GM03348 (cell line): ENCODE data around the gene MED26.

Experiments
- DNase-seq: peaks from one replicate; pipeline ENCODE4 v3.0.0; 2012; ENCODE audit warnings: low spot score

Gene MED26

DNA sequence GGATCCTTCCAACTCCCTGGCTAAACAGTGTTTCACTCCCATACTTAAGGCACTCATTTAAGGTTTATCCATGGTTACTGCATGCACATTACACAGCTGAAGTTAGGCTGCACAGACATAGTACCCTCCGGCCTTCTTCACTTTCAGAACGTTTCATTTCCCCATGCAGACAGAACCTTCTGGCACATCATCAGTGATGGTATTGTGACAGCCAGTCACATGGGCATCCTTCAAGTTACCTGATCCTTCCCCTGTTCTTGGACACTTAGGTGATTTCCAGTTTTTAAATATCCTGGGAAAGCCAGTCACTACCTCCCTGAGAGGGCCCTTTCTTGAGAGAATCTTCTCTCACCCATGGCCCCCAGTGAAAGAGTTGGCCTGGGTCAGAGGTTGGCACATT is 22.8 kb upstream of the MED26 start:
- no peak for DNase-seq

DNA sequence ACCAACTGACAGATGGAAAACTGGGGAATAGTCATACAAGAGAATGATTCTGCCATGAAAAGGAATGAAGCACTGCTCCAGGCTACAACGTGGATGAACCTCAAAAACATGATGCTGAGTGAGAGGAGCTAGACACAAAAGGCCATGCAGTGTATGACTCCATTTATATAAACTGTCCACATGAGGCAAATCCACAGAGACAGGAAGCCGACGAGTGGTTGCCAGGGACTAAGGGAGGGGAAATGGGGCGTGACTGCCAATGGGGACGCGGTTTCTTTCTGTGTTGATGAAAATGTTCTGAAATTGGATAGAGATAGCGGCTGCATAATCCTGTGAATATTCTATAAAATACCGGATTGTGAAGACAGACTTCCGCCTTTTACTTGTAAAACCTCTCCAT is 21.7 kb upstream of the MED26 start:
- DNase-seq = no peak

DNA sequence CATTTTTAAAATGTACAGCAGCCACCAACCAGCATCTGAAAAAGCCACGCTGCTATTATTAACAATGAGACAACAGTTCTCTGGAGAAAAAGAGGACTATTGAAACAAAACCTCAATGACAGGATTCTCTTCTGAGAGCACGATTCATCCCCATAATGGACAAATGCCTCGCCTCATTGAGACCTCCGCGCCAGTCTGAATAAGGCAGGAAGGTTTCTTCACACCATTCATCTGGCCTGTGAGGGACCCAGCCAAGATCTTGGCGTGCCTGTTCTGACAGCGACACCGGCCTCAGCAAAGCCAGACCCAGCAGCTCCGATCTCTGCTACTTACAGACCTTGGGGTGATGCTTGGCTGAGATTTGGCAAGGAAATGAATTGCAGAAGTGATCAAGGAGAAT is 17.1 kb upstream of the MED26 start:
- DNase-seq = no peak

DNA sequence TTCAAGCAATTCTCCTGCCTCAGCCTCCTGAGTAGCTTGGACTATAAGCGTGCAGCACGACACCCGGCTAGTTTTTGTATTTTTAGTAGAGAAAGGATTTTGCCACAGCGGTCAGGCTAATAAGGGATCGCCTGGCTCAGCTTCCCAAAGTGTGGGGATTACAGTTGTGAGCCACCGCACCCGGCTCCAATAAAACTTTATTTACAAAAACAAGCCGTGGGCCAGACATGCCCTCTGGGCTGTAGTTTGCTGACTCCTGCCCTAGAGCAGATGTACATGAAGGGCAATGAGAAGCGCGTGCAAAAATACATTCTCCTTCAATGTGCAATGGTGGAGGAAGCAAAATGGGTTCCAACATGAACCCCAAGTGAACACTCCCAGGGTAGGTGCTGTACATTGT is 13.7 kb upstream of the MED26 start:
- DNase-seq = no peak

DNA sequence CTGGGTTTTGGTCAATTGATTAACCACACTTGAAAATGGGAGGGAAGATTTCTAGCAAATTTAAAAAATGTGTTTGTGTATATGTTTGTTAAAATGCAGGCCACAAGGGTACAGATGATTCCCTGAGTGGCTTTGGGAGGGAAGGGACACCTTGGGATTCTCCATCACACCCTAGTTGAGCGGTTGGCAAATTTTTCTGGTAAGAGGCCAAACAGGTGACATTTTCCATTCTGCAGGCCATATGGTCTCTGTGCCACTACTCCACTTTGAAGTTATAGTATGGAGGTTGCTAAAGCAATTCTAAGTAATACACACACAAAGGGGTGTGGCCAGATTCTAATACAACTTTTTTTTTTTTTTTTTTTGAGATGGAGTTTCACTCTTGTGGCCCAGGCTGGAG is 12.9 kb upstream of the MED26 start:
- DNase-seq = no peak

DNA sequence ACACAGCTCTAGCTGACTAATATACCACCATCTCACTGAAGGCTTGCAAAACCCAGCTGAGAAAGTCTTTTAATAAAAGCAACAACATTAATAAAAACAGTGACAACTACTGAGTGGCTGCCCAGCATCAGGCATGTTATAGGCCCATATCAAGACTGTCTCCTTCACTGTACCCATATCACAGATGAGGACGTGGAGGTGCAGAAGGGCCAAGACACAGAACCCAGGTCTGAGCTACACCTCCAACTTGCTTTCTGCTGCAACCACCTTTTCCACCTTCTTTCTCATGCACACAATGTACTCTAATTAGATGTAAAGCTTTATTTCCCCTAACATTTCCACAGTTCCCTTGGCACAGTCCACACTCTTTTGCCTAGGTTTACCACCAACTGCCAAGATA is 10.7 kb upstream of the MED26 start:
- DNase-seq = no peak

DNA sequence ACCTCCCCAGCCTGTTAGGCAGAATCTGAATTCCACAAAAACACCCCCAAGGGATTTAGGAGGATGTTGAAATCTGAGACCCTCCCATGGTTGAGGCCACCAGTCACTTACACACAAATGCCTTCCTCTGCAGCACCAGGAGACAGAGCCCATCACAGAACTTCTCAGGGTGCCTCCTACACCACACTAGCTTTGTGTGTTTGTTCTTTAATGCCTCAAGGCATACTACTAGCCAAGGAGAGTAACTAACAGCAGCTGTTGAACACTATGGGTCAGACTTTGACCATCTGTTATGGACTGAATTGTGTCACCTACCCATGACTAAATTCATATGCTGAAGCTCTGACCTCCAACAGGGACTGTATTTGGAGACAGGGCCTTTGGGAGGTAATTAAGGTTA is 9.5 kb upstream of the MED26 start:
- DNase-seq = no peak

DNA sequence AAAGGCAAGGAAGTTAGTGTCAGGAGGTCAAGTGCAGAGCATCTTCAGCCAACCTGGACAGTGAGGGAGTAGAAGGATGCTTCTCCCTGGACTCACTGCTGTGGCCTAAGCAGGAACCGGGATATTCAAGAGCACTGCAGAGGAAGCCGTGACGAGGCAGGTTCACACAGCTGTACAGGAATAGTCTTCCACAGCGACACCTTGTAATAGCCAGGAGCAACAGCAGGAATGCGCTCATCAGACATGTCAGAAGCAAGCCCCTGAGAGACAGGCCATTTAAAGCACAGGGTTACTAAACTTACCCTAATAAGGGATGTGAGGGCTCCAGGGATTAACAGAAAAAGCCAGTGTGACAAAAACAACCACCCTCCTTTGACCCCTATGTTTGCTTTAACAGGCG is 3.5 kb upstream of the MED26 start:
- DNase-seq = no peak

DNA sequence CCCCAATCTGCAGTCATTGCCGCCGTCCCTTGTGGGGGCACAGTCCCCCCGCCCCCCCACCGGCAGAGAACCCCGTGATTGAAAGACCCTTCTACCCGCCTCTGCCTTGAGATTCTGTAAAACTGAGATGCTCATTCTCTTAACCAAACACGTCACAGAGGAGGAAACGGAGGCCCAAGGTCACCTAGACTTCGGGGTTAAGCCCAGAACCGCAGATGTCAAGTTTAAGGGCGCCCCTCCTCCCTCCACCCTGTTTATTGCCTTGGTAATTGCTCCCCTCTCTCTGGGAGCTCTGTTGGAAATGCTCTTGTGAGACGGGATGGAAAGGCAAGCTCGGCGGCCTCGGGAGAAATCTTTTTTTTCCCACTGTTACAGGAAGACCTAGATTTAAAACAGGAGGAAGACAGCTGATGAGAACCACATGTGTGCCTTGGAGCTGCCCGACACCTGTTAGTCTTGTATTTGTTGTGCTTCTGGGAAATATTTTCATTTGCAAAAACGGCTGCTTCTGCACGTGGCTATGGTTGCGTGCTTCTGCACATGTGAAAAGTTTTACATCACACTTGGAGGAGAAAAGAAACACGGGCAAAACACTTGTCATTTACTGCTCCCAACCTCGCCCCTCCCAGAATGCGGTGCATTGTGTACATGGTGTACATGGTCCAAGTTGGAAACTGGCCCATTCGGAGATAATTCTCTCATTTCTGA is 1.1 kb upstream of the MED26 start:
- peak; percentile 35 for DNase-seq

DNA sequence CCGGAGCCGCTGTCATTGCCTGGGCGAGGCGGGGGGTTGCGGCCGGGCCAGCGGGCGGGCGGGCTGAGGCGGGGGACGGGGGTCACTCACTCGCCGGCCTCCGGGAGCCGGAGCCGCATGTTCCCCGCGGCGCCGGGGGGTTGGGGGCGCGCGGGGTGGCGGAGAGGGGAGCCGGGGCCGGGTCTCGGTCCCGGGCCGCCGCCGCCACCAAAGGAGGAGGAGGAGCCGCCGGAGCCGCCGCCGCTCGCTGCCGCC is 149 bp downstream of the MED26 start:
- no peak for DNase-seq

DNA sequence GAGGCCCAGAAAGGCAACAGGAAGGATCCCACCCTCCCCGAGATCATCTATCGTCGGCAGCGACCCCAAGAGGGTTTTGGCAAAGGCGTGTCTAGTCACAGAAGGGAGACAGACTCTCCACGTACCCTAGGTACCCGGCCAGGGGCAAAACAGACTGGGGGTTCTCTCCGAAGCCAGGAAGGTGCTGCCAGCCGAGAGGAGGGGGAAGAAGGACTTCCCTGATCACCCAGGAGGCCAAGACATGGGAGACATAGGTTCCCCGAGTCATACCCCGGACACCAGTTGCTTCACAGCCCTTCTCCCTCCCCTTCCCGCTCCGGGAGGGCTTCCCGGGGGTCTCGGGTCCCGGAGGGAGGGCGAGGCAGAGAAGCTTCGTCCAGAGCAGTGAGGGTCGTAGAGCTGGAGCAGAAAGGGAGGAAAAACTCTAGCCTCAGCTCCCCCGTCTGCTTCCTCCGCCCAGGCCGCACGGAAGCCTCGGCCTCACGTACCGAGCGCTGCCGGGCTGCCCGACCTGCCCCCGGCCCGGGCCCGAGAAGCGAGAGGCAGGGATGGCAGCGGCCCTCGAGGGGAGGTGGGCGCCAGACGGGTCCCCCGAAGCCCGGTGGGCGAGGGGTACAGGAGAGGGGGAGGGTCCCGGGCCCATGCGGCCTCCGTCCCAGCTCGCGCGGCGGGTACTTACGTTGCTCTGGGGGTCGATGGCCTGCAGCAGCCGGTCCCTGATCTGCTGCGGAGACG is 644 bp downstream of the MED26 start:
- DNase-seq = peak; percentile 25

DNA sequence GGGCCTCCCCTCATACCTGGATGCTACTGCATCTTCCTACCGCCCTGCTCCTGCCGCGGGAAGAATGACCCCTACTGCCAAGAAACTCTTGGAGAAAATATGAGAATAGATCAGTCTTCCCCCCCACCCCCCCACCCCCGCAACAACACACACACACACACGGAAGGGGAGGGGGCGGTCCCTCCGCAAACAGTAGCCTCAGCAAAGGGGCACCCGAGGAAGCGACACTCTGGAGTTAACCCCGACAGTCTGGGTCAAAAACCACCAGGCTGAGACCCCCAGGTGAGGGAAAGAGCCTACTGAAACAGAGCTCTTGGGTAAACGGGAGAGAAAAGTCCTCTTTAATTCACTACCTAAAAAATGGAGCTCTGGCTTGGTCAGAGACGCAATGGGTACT is 1.2 kb downstream of the MED26 start:
- DNase-seq = peak; percentile 38

DNA sequence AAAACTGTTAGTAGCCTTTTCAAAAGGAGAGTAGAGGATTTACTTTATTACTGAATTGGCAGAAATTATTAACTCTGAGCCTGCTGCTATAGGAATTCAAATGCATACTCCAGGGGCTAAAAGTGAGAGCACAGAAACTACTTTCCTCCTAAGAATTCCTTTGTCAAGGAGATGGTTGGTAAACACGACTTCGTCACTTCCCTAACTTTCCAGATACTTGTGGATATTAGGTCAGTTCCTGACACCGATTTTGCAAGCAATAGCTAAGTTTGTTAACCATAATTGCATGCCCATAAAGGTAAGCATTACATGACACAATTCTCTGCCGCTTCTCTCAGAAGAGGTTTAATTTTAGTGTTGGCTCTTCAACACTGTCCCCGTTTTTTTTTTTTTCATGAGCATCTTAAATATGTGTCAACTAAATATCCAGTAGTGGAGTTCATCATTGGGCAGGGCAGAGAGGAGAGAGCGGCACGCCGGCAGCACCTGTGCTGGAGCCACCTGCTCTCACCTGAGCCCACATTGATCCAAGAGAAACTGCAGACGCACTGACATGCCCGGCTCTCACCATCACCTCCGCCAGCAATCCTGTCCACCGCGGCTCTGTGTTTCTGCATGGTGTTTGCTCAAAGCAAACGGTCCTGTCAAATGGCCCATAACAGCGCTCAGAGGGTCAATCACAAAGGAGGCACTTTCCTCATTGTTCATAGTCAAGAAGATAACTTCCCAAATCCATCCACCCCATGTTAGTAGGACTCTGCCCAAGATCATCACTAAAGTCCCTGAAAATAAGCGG is 2.6 kb downstream of the MED26 start:
- DNase-seq = no peak

DNA sequence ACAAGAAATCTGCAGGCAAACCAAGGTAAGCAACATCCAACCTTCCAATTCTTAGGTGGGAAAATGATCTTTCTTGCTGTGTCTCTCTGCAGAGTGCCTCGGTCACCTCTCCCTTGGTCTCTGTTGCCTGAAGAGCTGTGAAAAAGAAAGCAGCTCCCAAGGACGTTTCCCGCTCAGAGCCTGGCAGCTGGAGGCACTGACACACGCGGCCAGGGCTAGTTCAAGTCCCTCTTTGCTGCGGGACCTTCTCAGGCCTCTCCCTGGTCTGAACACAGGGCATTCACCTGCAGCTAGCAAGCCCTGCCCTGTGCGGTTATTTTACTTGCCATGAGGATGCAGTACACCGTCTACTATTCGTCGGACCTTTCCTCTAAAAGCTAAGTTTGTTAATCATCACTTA is 3.8 kb downstream of the MED26 start:
- no peak for DNase-seq

DNA sequence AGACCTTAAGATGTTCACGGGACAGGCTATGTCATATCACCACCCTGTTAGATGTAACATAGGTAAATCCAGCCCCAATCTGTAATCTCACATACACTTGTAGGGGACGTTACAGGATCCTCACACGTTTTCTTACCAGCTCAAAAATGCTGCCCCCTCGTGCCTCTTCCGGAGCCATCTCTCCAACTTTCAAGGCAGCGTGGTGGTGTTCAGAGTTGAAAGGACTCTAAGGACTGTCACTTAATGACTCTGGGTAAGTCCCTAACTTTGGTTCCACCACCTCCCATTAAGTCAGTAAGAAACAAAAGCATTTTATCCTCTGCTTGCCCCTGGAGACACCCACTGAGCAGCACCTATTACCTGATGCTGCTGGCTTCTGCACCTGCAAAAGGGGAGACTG is 4.4 kb downstream of the MED26 start:
- no peak for DNase-seq

DNA sequence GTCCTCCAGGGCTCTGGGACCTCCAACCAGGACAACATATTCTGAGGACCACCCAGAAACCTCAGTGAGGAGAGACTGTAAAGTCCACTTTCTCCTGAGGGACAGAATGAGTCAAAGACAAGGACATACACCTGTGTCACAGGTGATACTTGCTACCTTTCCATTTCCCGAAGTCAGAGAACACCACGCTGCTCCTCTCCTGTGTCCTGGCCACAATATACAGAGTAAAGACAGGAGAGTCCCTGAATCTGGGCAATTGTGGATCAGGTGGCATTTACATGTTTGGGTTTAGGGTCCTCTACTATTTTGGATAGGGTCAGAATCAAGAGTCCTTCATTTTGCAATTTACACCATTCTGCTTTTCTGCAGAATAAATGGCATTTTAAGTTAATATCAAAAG is 4.9 kb downstream of the MED26 start:
- DNase-seq = no peak

DNA sequence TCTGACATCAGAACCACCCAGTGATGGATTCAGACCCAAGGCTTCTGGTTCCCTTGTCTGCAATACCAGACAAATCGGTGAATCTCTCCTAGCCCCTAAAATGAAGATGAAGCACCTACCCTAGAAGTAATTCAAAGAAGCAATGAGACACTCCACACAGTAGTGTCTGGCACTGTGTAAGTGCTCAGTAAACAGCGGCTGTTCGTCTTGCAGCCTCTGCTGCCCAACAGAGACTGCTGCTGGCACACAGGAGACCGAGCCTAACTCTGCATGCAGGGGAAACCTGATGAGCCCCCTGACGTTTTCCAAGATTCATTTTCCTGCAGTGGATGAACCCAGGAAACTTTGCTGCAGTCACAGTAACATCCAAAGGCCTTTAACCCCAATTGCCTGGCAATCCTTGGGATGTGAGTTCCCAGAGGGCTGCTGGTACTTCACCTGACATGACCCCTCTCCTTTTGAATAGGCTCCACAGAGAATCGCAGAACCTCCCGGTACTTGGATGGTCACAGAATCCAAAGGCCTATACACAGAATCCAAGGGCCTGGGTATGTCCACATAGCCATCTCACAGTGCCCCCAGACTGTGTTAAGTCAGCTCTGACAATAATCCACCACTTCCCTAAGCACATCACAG is 6.7 kb downstream of the MED26 start:
- no peak for DNase-seq

DNA sequence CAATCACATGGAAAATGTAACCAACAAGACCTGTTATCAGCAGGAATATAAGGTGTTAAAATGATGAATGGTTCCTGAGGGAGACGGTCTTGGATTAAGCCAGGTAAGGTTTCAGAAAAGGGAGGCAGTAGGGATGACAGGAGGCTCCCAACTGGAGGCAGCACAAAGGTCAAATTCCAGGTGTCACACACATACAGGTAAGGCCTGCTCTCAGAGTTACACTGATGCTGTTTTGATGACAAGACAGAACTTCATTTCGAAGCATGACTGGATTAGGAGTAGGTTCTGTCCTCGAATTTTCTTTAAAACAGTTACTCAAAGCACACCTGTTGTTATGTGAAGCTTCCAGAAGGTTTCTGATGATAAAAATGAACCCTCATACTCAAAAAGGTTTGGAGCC is 7.4 kb downstream of the MED26 start:
- no peak for DNase-seq

DNA sequence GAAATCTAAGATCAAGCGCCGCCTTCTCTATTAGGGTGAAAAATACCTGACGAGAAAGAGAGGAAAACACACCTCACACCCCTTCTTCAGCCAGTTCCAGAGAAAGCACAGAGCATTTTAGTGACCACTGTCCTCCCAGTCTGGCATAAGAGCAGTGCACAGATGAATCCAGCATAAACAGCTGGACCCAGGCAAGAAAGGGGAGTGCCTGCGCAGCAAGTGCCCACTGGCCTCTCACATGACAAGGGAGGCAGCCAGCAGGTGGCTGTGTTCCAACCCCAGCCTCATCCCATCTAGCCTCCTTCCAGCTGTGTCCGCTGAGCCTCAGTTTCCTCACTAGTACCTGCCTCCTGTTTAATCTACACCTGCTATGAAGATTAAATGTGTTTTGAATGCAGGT is 8.0 kb downstream of the MED26 start:
- no peak for DNase-seq

DNA sequence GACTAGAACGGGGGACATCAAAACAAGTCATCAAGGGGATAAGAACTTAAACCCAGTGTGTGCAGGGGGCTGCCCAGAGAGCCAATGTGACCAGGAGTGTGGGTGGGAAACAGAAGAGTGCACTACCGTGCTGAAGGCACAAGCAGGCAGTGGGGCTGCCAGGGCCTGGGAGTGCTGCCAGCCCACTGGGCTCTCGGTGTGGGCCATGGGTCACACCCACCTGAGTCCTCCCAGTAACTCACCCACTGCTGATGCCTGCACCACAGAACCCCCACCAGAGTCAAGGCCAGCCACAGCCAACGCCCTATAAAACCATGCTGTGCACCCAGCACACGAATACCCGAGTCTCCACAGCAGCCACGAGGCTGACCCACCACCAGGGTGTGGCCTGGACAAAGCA is 8.5 kb downstream of the MED26 start:
- DNase-seq = peak; percentile 35

DNA sequence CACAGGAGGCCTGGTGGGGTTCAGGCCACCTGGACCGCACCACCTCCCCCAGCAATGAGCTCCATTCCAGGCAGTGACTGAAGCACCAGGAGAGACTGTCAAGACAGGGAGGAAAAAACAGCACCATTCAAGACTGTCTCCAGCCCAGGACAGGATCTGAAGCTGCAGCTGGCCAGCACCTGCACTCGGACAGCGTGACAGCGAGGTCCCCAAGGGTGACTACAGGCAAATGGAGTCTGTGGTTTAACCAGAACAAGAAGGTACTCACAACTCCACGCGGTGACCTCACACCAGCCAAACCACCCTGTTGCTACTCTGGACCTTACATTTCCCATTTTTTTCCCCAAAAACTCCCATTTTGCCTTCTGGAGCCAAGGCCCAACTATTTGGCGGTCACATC is 9.8 kb downstream of the MED26 start:
- DNase-seq = no peak

DNA sequence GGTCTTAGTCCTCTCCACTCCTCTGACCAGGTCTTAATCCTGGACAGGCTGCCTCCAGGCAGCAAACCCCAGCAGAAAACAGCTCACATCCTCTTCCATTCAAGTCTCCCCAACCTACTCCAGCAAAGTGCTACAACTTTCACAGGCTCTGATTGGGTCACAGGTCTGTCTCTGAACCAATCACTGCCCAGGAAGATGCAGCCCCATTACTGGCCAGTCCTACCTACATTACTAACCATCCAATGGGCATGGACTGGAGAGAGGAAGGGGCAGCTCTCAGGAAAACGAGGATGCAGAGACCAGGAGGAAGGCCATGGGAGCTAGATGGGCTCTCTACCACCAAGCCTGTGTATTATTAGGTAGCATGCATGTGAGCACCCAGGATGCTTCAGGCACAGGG is 12.2 kb downstream of the MED26 start:
- no peak for DNase-seq

DNA sequence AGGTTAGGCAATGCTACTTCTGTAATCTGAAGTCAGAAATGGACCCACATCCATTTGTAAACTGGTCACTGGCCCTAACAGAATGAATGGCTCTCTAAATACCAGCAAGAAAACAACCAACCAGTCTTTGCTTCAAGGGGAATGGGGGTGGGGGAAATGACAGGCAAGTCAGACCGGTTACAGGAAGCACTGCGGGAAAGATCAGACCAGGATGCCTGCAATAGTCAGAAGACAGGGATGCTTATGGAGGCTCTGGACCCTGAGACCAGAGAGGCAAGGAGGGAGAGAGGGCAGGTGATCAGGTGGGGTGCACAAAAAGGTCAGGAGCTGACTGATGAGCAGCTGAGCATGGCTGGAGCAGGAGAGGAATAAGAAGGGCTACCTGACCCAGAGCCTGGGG is 13.1 kb downstream of the MED26 start:
- DNase-seq = no peak
